OCI-LY1 (cell line): Measurements from ENCODE around the gene MCU.

Source experiments
- H2AFZ ChIP-seq: fragments of 200-600 bp; sonication (generic), shearing (Covaris generic); 2 replicates; pipeline ENCODE4 v1.6.0; 2014; ENCODE audit warnings: antibody characterized with exemption, mild to moderate bottlenecking, low read length
- H3F3A ChIP-seq: fragments of 200-600 bp; sonication (generic), shearing (Covaris generic); 2 replicates; pipeline ENCODE4 v1.6.0; 2014; ENCODE audit warnings: mild to moderate bottlenecking, antibody characterized with exemption, low read length, moderate library complexity; ENCODE audit not compliant: insufficient read depth
- H3K27ac ChIP-seq: fragments of 200-600 bp; sonication (generic); 2 replicates; pipeline ENCODE4 v1.5.1; 2014; ENCODE audit warnings: low read length, mixed run types, mild to moderate bottlenecking, low read depth; ENCODE audit not compliant: poor library complexity, severe bottlenecking
- H3K27me3 ChIP-seq: fragments of 200-600 bp; sonication (generic); 2 replicates; pipeline ENCODE4 v1.6.0; 2014; ENCODE audit warnings: antibody characterized with exemption, mild to moderate bottlenecking, low read length, moderate library complexity; ENCODE audit not compliant: insufficient read depth
- H3K36me3 ChIP-seq: fragments of 200-600 bp; sonication (generic); 2 replicates; pipeline ENCODE4 v1.6.1; 2014; ENCODE audit warnings: mild to moderate bottlenecking, antibody characterized with exemption, low read length, moderate library complexity, mixed read lengths; ENCODE audit not compliant: insufficient read depth
- H3K4me1 ChIP-seq: fragments of 200-600 bp; sonication (generic); 2 replicates; pipeline ENCODE4 v1.5.1; 2014; ENCODE audit warnings: mild to moderate bottlenecking, low read length, moderate library complexity; ENCODE audit not compliant: insufficient read depth, severe bottlenecking
- H3K4me2 ChIP-seq: fragments of 200-600 bp; sonication (generic), shearing (Covaris generic); 2 replicates; pipeline ENCODE4 v1.6.1; 2014; ENCODE audit warnings: low read length
- H3K4me3 ChIP-seq: fragments of 200-600 bp; sonication (generic); 2 replicates; pipeline ENCODE4 v1.5.1; 2014; ENCODE audit warnings: low read length, low read depth, mild to moderate bottlenecking, mixed read lengths; ENCODE audit not compliant: poor library complexity, severe bottlenecking
- H3K79me2 ChIP-seq: fragments of 200-600 bp; shearing (Covaris generic); 2 replicates; pipeline ENCODE4 v1.6.1; 2016; ENCODE audit warnings: mixed run types, low read length, mixed read lengths; ENCODE audit not compliant: insufficient read depth
- H3K9ac ChIP-seq: fragments of 200-600 bp; sonication (generic), shearing (Covaris generic); 2 replicates; pipeline ENCODE4 v1.6.1; 2014; ENCODE audit warnings: mild to moderate bottlenecking, low read length, mixed read lengths
- H3K9me2 ChIP-seq: fragments of 200-600 bp; sonication (generic), shearing (Covaris generic); 2 replicates; pipeline ENCODE4 v1.6.1; 2014; ENCODE audit warnings: low read depth, mild to moderate bottlenecking, low read length, mixed read lengths
- H3K9me3 ChIP-seq: fragments of 200-600 bp; shearing (Covaris generic); 2 replicates; pipeline ENCODE4 v1.6.1; 2014; ENCODE audit warnings: low read length, mixed read lengths
- H4K20me1 ChIP-seq: fragments of 200-600 bp; sonication (generic), shearing (Covaris generic); 2 replicates; pipeline ENCODE4 v1.6.0; 2016; ENCODE audit warnings: mild to moderate bottlenecking, low read length; ENCODE audit not compliant: insufficient read depth
- CTCF ChIP-seq: fragments of 200-600 bp; sonication (generic), shearing (Covaris generic); IDR thresholded peaks from 2 replicates; pipeline ENCODE4 v1.5.1; 2017; ENCODE audit warnings: mild to moderate bottlenecking, antibody characterized with exemption, low read length, moderate library complexity, mixed read lengths
- EZH2 ChIP-seq: fragments of 200-600 bp; sonication (generic), shearing (Covaris generic); IDR thresholded peaks from 2 replicates; pipeline ENCODE4 v1.8.0; 2017; ENCODE audit warnings: borderline replicate concordance, mixed run types, mild to moderate bottlenecking, antibody characterized with exemption, low read length, moderate library complexity, mixed read lengths

MCU gene

GRCh38 chr10:72753760-72754231, 61.9 kb downstream of the MCU start:
- Histone ChIP-seq H3K27ac (no peak overlapping the region), H4K20me1 (no peaks in the 10 kb centered on the region), H3K79me2 (no peaks in the 10 kb centered on the region; the same call in 1 of the 2 replicates), H3F3A (no peaks in the 10 kb centered on the region), H3K9me2 (no peaks in the 10 kb centered on the region), H3K27me3 (no peaks in the 10 kb centered on the region), H3K9ac (no peak overlapping the region), H3K9me3 (no peaks in the 10 kb centered on the region), H3K36me3 (no peaks in the 10 kb centered on the region), H3K4me3 (no peak overlapping the region), H3K4me1 (peaks cover 25% of the 10 kb centered on the region), H3K4me2 (no peak overlapping the region), H2AFZ (no peak overlapping the region)
- TF ChIP-seq CTCF, result no peak
- TF ChIP-seq EZH2, result no peak

- Histone ChIP-seq H3K9me2 (no peaks in the 10 kb centered on the region), H3K4me2 (no peak overlapping the region), H4K20me1 (no peaks in the 10 kb centered on the region), H3K79me2 (no peaks in the 10 kb centered on the region), H3K27ac (no peak overlapping the region), H3K9me3 (no peaks in the 10 kb centered on the region), H3K9ac (no peak overlapping the region), H3K36me3 (no peaks in the 10 kb centered on the region), H3F3A (no peaks in the 10 kb centered on the region), H2AFZ (no peak overlapping the region), H3K27me3 (no peaks in the 10 kb centered on the region), H3K4me3 (no peak overlapping the region), H3K4me1 (peaks cover 25% of the 10 kb centered on the region)
- TF ChIP-seq EZH2 (no peak), CTCF (no peak)
Measured at GRCh38 chr10:72754275-72755032, 62.5 kb downstream of the MCU start.

GRCh38 chr10:72756674-72757385, 64.9 kb downstream of the MCU start:
- no peak overlapping the region for H3K4me3 ChIP-seq
- no peaks in the 10 kb centered on the region for H3K9me3 ChIP-seq
- no peak overlapping the region for H3K4me2 ChIP-seq
- H3K36me3 ChIP-seq, result no peaks in the 10 kb centered on the region
- no peaks in the 10 kb centered on the region for H3K79me2 ChIP-seq
- no peaks in the 10 kb centered on the region for H3K9me2 ChIP-seq
- H4K20me1 ChIP-seq, result no peaks in the 10 kb centered on the region
- peaks cover 25% of the 10 kb centered on the region for H3K4me1 ChIP-seq
- no peaks in the 10 kb centered on the region for H3K27me3 ChIP-seq
- no peak overlapping the region for H2AFZ ChIP-seq
- H3K9ac ChIP-seq, result no peak overlapping the region
- TF ChIP-seq EZH2 (no peak), CTCF (no peak)
- no peaks in the 10 kb centered on the region for H3F3A ChIP-seq
- no peak overlapping the region for H3K27ac ChIP-seq
